ENCODE results near the gene MAD1L1. TPM values are rescaled to one million over a fixed set of nuclear protein-coding genes. Genes with fewer than 3 reads are reported as not detected.

Gene MAD1L1
- total and polyA plus RNA-seq, 4 donors: 12.8 to 20.7 (median 16.5) TPM

DNA sequence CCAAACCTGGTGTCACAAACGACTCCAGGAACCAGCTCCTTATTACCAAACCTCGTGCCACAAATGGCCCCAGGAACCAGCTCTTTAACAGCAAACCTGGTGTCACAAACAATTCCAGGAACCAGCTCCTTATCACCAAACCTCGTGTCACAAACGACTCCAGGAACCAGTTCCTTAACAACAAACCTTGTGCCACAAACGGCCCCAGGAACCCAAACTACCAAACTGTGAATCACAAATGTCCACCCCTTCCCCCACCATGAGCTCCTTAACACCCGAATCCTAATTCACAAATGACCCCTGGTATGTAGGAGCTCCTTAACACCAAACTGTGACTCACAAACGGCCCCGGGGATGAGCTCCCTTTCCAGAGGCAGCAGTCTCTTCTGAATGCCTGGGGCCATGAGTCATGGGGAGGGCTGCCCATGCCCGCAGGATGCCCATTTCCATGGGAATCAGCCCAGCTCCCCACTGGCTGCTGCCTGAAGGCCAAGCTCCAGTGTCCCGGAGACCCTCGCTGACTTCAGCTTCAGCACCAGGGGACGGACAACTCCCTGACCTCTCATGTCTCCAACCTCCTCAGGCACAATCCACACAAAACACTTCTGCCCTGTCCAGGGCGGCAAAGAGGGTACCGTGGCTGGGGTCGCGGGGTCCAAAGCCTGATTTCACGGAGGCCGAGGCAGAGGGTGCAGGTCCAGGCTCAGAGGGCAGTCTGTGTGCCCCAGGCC, 349.5 kb downstream of the MAD1L1 start:
- WGBS: 85% methylated on average over 18 of the region's 18 CpGs
- Histone ChIP-seq H3K27ac (ENCODE audit: low read depth in 1 of 2, low read length in 2 of 2) (no peak overlapping the region), H3K27me3 (ENCODE audit: control insufficient read depth in 4 of 4, insufficient read depth in 4 of 4, low read length in 3 of 4) (no peaks in the 10 kb centered on the region), H3K4me1 (ENCODE audit: control insufficient read depth in 4 of 4, insufficient read depth in 4 of 4, low read length in 3 of 4) (peaks cover 0 to 10% (median 4%) of the 10 kb centered on the region in 4 donors), H3K9ac (ENCODE audit: low read depth in 1 of 2, low read length in 2 of 2) (no peak overlapping the region), H3K9me3 (ENCODE audit: control insufficient read depth in 4 of 4, low read length in 3 of 4) (no peaks in the 10 kb centered on the region), H3K4me3 (ENCODE audit: low read depth in 1 of 3, low read length in 3 of 3) (no peak overlapping the region), H3K36me3 (ENCODE audit: control insufficient read depth in 4 of 4, insufficient read depth in 3 of 4, low read depth in 1 of 4, low read length in 3 of 4) (peaks cover 0 to 11% (median under 1%) of the 10 kb centered on the region in 4 donors)
- no peak for DNase-seq (ENCODE audit: low spot score)
- TF ChIP-seq, protein P1, sequence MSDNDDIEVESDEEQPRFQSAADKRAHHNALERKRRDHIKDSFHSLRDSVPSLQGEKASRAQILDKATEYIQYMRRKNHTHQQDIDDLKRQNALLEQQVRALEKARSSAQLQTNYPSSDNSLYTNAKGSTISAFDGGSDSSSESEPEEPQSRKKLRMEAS (IDR thresholded peaks at IDR 0.05): no peak
- TF ChIP-seq JUND (IDR thresholded peaks at IDR 0.05): no peak
- TF ChIP-seq, protein P2, sequence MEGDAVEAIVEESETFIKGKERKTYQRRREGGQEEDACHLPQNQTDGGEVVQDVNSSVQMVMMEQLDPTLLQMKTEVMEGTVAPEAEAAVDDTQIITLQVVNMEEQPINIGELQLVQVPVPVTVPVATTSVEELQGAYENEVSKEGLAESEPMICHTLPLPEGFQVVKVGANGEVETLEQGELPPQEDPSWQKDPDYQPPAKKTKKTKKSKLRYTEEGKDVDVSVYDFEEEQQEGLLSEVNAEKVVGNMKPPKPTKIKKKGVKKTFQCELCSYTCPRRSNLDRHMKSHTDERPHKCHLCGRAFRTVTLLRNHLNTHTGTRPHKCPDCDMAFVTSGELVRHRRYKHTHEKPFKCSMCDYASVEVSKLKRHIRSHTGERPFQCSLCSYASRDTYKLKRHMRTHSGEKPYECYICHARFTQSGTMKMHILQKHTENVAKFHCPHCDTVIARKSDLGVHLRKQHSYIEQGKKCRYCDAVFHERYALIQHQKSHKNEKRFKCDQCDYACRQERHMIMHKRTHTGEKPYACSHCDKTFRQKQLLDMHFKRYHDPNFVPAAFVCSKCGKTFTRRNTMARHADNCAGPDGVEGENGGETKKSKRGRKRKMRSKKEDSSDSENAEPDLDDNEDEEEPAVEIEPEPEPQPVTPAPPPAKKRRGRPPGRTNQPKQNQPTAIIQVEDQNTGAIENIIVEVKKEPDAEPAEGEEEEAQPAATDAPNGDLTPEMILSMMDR (IDR thresholded peaks at IDR 0.05; ENCODE audit: low read depth, low read length, missing input control): no peak
- no peak for TF ChIP-seq NR2F2 (IDR thresholded peaks at IDR 0.05)
- no peak for TF ChIP-seq EGR1 (IDR thresholded peaks at IDR 0.05; ENCODE audit: low read depth in 2 of 2)
- TF ChIP-seq FOXA2 (IDR thresholded peaks at IDR 0.05): no peak
- TF ChIP-seq, protein P3, sequence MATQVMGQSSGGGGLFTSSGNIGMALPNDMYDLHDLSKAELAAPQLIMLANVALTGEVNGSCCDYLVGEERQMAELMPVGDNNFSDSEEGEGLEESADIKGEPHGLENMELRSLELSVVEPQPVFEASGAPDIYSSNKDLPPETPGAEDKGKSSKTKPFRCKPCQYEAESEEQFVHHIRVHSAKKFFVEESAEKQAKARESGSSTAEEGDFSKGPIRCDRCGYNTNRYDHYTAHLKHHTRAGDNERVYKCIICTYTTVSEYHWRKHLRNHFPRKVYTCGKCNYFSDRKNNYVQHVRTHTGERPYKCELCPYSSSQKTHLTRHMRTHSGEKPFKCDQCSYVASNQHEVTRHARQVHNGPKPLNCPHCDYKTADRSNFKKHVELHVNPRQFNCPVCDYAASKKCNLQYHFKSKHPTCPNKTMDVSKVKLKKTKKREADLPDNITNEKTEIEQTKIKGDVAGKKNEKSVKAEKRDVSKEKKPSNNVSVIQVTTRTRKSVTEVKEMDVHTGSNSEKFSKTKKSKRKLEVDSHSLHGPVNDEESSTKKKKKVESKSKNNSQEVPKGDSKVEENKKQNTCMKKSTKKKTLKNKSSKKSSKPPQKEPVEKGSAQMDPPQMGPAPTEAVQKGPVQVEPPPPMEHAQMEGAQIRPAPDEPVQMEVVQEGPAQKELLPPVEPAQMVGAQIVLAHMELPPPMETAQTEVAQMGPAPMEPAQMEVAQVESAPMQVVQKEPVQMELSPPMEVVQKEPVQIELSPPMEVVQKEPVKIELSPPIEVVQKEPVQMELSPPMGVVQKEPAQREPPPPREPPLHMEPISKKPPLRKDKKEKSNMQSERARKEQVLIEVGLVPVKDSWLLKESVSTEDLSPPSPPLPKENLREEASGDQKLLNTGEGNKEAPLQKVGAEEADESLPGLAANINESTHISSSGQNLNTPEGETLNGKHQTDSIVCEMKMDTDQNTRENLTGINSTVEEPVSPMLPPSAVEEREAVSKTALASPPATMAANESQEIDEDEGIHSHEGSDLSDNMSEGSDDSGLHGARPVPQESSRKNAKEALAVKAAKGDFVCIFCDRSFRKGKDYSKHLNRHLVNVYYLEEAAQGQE (IDR thresholded peaks at IDR 0.05): no peak
- TF ChIP-seq FOXA1 (IDR thresholded peaks at IDR 0.05): no peak
- no peak for TF ChIP-seq SP1 (IDR thresholded peaks at IDR 0.05)
- no peak for TF ChIP-seq TAF1 (conservative IDR thresholded peaks at IDR 0.05)
- TF ChIP-seq, protein P4, sequence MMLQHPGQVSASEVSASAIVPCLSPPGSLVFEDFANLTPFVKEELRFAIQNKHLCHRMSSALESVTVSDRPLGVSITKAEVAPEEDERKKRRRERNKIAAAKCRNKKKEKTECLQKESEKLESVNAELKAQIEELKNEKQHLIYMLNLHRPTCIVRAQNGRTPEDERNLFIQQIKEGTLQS (IDR thresholded peaks at IDR 0.05): no peak
- TF ChIP-seq HNF4G (IDR thresholded peaks at IDR 0.05): no peak
- TF ChIP-seq, protein P5, sequence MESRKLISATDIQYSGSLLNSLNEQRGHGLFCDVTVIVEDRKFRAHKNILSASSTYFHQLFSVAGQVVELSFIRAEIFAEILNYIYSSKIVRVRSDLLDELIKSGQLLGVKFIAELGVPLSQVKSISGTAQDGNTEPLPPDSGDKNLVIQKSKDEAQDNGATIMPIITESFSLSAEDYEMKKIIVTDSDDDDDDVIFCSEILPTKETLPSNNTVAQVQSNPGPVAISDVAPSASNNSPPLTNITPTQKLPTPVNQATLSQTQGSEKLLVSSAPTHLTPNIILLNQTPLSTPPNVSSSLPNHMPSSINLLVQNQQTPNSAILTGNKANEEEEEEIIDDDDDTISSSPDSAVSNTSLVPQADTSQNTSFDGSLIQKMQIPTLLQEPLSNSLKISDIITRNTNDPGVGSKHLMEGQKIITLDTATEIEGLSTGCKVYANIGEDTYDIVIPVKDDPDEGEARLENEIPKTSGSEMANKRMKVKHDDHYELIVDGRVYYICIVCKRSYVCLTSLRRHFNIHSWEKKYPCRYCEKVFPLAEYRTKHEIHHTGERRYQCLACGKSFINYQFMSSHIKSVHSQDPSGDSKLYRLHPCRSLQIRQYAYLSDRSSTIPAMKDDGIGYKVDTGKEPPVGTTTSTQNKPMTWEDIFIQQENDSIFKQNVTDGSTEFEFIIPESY (IDR thresholded peaks at IDR 0.05): no peak
- no peak for TF ChIP-seq HNF4A (conservative IDR thresholded peaks at IDR 0.05)
- TF ChIP-seq RAD21 (IDR thresholded peaks at IDR 0.05): no peak
- TF ChIP-seq GABPA (IDR thresholded peaks at IDR 0.05 in 1 of 2, conservative IDR thresholded peaks at IDR 0.05 in 1 of 2): no peak
- TF ChIP-seq YY1 (IDR thresholded peaks at IDR 0.05): no peak
- TF ChIP-seq RXRA (IDR thresholded peaks at IDR 0.05): no peak
